HG03108 (cell line): ENCODE data around the gene RPL4.
A peak's percentile ranks its signal among the peaks of the same experiment; 100 is the strongest.
"Not testable (repeated sequence)": the region's sequence is repeated elsewhere in the genome, so short reads cannot be mapped to it uniquely, and the experiment has no call there.

Experiments used
- ATAC-seq: cut with Tn5 transposase; IDR thresholded peaks from one replicate; pipeline ENCODE4 v1.9.1; 2021; ENCODE audit warnings: moderate library complexity; ENCODE audit not compliant: unreplicated experiment

RPL4 gene

DNA sequence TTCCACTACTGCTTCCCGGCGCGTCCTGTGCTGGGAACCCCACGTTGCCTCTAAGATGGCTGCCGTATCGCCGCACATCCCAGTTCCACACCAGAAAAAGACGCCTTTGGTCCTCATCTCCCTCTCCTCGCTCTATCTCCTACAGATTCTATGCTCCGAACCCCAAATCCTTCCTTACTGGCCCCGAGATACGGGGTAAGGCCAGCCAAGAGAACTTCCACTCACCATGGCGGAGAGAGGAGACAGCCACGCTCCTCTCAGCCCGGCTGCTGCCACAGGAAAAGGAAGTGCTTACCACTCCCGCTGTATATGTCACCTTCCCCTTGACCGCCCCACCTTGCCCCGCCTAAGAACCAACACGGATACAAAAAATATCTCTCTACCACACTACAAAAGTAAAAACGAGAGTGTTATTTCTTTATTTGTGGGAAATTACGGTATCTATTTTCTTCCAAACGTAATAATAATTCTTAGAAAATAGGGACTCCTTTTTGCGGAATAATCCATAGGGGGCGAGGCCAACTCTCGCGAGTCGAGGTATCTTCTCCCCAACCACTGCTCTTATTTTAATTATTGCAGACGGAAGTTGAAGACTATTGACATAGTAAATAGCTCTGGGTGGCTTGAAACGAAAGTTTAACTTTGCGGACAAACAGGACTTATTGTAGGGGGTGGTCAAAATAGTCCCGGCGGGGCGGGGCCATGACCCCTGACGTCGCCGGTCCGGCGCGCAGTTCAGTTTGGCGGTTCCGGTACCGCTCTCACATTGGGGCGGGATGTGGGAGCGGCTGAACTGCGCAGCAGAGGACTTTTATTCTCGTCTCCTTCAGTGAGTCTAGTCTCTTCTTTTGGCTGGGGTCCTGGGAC lies at the start of gene RPL4, which contains the start of gene ZWILCH:
RPL4 (minus strand) TSS at position 293 of the 867 bp plus-strand sequence; CDS start at position 228, 65 bp downstream.
ZWILCH (plus strand) TSS at position 764 of the 867 bp plus-strand sequence; CDS start at position 777, 13 bp downstream.
- ATAC-seq = peak; percentile 76

DNA sequence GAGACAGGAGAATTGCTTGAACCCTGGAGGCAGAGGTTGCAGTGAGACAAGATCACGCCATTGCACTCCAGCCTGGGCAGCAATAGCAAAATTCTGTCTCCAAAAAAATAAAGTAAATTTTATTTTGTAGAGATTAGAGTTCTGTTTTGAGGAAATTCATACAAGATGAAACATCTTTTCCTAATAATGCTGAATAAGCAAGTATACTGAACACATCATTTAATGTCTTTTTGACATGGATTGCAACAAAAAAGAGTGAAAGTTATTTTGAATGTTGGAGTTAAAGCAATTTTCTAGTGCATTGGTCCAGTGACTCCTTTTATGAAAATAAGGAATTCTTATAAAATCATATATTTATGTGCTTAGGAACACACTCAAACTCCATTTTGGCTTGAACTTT lies 40.6 kb upstream of the RPL4 start:
- ATAC-seq = no peak

DNA sequence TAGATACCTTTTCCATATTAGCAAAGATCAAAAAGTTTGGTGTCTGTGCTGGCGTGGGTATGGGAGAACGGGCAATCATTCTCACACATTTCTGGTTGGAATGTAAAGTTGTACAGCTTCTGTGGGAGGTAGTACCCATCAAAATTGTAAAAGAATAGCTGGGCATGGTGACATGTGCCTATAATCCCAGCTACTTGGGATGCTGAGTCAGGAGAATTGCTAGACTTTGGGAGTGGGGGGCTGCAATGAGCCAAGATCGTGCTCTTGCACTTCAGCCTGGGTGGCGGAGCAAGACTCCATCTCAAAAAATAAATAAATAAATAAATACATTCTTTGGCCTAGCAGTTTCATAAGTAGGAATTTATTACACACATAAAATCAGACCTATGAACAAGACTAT lies 38.2 kb upstream of the RPL4 start:
- no peak for ATAC-seq

DNA sequence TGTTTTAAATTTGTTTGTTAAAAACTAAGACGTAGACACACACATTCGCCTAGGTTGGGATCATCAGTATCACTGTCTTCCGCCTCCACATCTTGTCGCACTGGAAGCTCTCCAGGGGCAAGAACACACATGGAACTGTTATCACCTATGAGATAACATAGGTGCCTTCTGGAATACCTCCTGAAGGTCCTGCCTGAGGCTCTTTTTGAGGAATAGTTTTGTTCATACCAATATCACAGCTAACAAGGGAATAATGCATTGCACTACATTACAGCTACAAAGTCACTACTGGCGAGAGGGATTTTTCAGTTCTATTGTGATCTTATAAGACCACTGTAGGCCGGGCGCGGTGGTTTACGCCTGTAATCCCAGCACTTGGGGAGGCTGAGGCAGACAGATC lies 30.4 kb upstream of the RPL4 start:
- no peak for ATAC-seq

DNA sequence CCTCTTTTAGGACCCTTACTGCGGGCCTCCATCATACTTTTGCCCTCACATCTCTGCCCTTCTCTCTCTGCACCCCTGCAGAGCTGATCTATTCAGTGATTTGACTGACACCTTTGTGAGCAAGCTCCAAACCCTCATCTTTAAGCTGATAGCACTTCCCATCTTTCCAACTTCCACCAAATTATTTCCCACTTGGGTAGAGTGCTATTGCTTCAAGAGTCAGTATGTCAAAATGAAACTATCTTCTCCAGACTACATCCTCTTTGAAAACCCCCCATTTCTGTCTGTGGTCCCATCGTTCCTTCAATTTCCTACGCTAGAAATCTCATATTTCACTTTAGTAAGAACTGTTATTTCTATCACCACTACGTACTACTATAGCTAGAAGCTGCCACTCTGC lies 20.2 kb upstream of the RPL4 start:
- ATAC-seq = no peak

DNA sequence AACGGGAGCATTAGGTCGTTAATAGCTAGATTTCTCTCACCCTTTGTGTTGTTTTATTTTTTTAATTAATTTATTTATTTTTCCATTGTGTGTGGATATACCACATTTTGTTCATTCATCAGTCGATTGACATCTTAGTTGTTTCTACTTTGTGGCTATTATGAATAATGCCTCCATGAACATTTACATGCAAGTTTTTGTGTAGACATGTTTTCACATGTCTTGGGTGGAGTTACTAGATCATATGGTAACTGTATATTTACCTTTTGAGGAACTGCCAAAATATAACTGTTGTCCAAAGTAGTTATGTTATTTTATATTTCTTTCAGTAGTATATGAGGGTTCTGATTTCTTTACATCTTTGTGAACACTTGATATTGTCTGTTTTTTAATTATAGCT lies 19.3 kb upstream of the RPL4 start:
- ATAC-seq = no peak

DNA sequence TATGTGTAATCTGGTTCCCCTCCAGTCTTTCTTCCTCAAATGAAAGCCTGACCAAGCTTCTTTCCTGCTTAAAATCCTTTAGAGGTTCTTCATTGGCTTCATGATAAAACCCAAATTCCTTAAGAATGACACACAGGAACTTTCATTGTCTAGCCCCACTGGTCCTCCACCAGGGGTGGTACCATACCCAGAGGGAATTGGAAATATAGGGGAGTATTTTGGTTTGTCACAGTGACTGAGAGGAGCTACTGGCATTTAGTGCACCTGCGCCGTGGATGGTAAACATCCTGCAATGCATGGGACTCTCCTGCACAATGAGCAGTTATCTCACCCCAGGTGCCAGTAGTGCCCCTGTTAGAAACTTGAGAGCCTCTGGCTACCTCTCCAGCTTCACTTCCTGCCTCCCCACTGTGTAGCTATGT lies 11.3 kb upstream of the RPL4 start:
- ATAC-seq = no peak

DNA sequence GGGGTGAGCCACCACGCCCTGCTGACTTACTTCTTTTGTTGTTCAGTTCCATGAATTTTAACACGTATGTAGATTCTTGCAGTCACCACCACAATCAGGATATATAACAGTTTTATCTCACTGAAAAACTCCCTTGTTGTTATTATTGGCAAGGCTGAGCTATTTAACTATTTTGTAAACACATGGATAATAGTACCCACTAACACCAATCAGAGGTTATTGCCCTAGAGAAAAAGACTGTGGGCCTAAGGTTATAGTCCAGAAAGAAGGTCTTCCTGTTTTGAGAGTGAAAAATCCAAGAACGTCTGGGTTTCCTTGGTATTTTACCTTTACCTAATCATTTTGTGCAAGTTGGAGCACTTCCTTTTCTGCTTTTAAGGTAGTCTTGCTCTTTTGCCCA lies 9.9 kb upstream of the RPL4 start:
- ATAC-seq = no peak

DNA sequence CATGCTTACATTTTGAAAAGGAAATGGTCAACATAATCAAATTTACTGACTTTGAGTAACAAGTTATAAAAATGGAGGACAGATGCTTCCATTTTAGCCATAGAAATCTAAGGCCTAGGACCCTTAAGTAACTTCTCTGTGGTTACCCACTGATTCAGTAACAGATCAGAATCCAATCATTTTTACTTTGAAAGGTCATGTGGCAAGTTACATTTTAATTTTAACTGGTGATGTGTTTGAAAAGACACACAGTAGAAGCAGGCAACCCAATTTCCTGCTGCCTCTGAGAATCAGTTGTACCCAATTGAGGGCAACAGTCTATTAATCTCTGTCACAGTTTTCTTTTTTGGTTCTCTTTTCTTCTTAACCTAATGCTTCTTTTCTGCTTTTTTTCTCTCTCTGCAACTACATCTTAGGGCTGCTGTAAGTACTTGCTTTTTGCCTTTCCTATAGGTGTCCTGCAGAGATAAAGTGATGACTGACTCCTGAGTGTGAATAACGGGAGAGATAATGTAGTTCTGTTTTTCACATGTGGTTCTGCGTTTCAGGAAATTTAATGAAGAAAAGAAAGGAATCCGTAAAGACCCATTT lies 3.7 kb upstream of the RPL4 start:
- no peak for ATAC-seq

DNA sequence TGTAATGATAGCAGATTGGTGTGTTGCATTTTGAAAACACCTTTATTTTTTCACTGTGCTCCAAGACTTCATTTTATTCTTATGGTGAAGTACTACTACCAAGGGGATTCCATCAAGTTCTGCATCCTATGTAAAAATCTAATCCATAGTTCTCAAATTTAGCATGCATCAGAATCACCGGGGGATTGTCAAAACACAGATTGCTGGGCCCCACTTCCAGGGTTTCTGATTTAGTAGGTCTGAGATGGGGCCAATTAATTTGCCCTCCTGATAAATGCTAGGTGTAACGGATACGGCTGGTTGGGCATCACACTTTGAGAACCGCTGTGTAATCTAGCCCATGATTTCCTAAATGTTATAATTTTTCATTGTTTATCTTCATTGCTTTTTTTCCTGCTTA lies 1.2 kb upstream of the RPL4 start:
- no peak for ATAC-seq

DNA sequence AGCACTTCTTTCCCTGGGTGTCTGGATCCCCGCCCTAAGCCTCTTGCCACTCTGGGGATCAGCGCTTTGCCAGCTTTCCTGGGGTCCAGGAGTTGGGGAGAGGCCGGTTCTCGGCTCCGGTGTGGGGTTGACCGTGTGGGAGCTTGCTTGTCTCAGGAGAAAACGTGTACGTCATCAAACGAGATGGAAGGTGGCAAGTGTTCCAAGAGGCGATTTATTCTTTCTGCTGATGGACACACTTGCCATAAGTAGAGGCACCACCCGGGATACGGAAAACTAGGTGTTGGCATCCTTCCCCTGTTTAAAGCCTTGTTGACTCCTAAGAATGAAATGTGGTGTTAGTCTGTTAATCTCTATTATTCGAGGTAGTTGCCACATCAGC lies 766 bp upstream of the RPL4 start:
- no peak for ATAC-seq

DNA sequence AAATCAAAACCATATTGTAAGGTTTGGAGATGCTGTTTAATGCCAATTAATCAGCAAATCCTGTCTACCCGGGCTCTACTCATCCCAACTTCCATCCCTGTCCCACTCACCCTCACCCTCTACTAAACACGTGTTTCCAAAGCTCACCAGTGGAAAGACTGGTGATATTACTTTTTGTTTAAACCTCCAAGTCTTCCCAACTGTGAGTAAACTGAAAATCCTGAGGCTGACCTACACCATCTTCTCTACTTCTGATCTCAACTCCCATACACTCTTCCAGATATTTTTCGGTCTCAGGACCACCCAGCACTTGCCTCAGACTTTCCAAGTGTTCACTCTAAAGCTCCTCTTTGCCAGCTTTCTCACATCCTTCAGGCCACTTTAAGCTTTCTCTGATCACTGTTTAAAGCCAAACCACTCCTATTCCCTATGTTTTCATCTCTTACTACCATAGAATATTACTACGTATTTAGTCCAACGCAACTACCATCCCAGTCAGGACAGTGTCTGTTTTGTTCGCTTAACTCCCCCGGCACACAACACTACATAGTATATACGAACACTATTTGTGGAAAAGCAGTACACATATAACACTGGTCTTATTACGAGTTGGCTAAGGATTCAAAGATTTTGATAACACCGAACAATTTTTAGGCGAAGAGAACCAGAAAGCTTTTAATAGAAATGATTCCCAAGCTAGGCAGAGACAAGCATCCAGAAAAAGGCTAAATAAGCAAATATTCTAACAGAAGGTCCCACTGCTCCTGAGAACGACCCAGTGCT lies 684 bp downstream of the RPL4 start:
- ATAC-seq = no peak

DNA sequence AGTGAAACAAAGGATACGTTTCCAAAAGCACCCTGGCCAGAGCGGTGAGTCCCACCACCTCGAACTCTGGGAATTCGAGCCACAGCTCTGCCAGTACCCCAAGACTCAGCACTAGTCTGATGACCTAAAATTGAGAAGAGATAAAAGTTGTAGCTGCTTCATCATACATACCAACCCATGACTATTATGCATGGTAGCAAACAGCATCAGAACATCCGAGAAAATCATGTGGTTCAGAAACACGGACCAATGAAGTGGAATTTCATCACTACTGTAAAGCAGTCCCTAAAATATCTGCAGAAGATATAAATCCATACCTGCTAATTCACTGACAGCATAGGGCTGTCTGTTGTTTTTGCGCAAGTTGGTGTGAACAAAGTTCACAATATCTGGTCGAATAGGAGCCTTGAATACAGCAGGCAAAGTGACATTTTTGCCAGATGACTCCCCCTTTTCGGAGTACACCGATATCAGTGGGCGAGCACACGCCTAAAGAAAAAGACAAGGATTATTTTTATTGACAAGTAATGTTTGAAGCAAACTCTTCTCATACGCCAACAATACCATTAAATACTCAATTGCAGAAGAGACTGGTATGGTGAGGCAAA lies 1.5 kb downstream of the RPL4 start:
- not testable (repeated sequence) for ATAC-seq

DNA sequence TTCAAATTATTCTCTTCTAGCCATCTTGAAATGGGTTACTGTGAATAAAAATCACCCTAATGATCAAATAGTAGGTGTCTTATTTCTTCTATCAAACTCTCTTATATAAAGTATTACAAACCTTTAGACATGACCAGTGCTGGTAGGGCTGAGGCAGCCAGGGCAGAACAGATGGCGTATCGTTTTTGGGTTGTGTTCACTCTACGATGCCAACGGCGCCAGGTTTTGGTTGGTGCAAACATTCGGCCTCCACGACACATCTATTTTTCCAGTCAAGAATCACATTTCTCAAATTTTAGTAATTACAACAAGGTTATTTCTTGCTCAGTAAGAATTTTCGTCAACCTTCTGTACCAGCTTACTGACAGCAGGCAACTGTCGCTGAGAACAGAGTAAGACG lies 2.2 kb downstream of the RPL4 start:
- no peak for ATAC-seq

DNA sequence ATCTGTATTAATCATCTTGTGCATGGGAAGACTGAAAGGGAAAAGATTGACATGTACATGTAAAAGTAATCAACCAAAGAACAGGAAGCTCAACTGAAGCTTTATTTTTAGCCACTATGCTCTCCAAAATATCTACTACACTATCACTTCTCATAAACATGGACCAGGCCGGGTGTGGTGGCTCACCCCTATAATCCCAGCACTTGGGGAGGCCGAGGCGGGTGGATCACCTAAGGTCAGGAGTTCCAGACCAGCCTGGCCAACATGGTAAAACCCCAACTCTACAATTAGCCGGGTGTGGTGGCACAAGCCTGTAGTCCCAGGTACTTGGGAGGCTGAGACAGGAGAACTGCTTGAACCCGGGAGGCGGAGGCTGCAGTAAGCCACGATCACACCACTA lies 4.3 kb downstream of the RPL4 start:
- ATAC-seq = not testable (repeated sequence)

DNA sequence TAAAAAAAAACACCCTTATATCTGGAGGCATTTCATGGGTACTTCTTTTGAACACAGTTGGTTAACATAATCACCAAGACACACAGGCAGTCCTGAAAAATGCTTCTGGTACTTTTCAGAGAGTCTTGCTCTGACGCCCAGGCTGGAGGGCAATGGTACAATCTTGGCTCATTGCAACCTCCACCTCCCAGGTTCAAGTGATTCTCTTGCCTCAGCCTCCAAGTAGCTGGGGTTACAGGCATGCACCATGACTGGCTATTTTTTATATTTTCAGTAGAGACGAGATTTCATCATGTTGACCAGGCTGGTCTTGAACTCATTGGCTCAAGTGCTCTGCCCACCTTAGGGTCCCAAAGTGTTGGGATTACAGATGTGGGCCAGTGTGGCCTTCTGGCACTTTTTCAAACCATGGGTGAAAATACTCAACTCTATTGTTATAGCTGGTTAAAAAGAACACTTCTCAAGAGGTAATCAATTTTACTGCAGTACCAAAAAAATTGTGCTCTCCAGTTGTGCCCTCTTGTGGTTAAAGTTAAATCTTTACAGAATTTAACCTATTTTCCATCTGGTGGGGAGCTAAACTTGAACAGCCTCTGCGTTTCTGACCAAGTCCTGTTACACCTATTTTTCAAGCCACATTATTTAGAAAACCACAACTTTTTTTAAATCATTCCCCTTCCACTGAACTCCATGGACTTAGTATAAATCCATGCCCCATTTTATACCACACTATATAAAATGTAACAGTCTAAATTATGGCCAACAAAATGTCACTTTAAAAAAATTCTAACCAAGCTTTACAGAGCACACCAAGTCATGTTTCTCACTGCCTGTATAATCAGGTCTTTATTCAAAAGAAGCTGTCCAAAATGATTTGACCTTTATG lies 5.9 kb downstream of the RPL4 start:
- ATAC-seq = no peak

DNA sequence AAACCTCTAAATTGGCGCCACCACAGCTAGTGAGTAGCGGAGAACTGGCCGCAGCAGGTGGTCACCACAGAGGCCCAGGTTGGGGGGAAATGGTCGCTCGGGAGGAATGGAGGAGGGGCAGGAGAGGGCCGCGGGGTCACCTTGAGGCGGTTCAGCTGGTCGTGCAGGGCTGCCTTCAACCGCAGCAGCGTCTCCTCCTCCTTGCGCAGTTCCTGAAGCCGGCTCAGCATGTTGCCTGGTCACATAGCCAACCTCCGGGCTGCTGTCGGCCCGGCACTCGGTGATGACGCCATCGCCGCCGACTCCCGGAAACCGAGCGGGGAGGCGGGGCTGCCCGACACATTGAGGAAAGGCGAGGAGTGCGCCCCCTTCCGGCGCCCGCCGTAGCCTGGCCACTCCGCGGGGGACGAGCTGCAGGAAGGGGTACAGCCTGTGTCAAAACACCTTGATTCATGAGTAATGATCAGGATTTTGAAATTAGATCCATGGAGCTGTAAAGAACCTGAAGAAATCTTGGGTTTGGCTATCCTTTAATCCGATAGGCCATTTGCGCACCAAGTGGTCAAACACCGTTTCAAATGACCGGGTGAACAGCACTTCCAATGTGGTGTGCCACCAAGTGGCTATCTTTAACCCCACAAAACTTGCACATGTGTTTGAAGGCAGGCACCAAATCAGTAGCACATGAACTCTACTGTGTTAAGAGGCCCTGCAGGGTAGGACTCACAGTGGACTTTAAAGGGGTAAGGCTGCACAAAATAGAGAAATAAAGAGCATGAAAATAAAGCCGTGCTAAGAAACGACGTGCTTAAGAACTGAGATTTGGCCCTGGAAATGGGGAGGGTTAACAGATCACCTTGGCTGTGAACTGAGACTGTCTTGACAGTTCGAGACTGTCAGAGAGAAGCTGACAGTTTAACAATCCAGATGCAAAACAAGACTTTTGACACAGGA lies 6.9 kb downstream of the RPL4 start, which contains the start of gene SNAPC5:
SNAPC5 (minus strand) TSS at position 261 of the 954 bp plus-strand sequence; CDS start at position 230, 31 bp downstream.
- ATAC-seq = peak; percentile 77

DNA sequence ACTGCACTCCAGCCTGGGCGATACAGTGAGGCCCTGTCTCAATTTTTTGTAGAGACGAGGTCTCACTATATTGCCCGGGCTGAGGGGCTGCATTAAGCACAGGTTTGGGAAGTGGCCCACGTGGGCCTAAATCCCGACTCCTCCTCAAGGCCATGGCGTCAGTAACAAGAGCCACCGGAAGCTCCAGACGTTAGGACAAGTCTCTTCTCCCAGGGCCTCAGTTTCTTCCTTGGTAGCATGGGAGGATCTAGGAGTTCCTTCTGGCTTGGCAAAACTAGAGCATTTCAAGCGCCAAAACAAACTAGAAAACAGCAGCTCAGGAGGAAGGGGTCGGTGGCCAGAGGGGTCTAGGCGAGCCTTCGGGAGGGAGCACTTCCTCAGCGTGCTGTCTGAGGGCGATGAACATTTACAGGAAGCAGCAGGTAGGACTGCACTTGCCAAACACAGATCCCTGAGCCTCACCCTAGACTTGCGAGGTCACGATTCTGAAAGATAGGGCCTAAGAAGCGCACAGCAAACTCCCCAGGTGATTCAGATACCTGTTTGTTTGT lies 7.6 kb downstream of the RPL4 start:
- no peak for ATAC-seq

DNA sequence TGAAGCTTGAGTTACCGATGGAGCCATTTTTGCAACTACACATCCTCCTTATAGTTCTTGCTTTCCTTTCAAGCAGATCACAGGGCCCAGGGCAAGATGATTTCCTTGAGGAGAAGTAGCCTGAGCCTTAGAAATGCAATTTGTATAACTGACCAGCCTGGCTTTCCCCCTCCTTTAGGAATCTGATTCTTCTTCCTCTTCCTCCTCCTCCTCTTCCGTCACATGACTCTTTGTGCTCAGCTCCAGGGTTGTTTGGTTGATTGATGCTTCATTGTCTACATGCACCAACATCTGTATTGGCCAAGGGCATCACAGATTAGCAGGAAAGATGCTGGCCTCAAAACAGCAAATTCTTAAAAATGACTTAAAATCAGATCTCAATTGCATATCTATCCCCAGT lies 10.4 kb downstream of the RPL4 start:
- no peak for ATAC-seq
